ENCODE results near the gene DIAPH1.

DIAPH1 gene

DNA sequence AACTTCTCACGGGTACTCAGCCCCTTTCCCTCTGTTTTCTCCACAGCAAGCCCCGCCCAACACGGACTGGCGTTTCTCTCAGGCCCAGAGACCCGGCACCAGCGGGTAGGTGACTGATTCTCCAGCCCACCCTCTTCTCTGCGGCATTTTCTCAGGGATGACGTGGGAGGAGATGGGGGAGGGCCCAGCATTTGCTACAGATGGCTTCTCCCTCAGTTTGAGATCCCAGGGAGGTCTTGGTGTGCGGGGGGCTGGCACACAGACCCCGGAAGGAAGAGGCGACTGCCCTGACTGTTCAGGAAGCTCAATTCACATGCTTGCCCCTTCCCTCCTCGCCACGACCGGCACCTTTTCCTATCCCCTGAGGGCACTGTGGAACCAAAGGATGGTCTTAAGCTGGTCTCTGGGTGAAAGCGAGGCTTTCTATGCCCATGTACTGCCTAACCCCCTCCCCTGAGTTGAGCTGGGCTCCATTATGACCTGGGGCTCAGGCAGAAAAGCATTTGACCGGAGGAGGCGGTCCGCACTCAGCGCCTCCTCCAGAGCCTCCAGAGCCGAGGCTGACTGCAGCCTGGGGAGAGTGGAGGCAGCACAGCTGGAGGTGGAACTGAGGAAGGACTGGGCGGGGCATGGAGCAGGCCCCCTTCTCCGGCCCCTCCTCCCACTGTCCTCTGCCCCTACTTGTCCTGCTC lies 123.9 kb downstream of the DIAPH1 start:
- DNase-seq, result no peak

DNA sequence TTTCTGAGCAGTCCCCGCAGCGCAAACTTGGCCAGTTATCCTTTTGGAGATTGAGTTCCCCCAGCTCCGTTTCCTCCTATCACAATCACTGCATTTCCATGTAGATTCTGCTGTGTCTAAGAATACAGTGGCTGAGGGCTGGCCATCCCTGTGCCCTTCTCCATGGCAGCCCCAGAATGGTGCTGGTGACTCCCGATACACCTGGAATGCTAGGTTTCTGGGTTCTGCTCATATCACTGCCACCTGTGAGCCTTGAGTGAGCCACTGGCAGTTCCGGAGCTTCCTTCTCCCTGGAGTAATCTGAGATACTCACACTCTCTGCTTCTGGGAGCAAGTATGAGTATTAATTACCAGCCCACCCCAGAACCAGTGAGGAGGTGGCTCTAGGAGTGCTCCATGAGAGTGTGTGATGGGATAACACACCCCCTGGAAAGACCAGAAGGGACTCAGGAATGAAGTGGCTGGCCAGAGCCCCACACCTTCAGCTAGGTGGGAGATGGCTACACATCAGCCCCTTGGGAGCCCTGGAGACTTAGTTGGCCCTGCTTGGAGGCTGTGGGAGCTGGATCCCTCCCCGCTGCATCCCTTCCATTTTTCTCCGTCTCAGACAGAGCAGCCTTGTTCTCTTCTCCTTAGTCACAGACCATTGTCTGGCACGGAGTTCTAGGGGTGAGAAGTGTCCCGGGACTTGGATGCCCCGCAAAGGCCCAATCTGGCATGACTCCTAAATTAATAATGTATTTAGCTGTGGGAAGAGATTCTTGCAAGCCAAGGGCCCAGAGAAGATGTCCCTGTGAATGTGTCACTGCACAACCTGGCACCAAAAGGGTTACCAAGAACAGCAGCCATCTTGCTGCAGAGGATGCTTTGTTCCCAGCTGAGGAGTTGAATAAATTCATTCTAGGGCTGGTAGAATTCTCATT lies 125.0 kb downstream of the DIAPH1 start:
- no peak for DNase-seq

DNA sequence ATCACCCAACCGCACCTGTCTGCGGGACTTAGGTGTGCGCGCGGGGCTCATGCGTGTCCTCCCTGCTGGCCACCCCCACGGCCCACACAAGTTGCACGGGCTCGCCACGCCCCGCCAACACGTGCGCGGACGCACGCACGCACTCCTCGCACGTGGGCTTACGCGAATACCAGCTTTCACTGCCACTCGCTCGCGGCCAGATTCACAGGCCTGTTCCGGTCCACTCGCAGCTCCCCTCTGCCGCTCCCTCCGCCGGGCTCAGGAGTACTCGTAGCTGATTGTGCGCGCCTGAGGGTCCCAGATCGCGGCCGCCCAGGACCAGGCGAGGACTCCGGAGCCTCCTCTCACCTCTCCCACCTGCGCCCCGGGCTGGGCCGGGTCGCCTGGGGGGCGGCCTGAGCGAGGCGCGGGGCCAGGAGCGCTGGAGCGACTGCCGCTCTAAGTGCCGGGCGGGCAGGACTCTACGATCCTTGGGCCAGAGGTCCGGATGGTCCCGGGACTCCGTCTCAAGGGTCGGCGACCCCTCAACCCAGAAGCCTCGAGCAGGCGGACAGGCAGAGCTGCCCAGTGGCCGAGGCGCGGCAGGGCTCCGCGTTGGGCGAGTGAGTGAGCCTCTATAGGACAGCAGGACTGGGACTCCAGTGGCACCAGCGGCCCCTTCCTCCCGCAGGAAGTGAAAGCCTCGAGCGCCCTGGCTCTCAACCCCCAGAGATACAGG lies 126.5 kb downstream of the DIAPH1 start:
- no peak for DNase-seq

DNA sequence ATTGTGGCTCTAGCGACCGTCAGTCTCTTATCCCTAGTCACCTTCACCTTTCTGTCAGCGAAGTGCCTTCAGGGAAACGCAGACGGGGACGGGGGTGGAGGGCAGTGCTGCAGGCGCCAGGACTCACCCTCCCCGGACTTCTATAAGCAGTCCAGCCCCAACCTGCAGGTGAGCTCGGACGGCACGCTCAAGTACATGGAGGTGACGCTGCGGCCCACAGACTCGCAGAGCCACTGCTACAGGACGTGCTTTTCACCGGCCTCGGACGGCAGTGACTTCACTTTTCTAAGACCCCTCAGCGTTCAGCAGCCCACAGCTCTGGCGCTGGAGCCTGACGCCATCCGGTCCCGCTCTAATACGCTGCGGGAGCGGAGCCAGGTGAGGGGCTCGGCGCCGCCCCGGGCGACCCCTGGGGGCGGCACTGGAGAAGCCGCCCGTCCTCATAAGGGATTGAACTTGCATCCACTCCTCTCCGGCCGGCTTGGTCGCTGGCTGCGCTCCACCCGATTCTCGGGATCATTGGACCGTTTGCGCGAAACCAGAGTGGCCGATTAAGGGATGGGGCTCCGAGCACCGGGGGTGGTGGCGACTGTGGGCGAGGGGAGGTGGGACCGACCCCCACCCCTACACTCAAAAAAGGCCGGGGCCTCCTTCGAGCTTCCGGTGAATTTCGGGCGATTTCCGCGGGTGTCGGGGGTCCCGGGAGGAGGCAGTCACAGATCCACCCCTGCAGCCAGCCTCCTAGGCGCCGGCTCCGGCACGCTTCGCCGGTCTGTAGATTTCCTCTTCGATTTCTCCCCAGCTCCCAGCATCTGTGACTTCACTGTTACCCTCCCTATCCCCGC lies 127.3 kb downstream of the DIAPH1 start:
- DNase-seq, result no peak

DNA sequence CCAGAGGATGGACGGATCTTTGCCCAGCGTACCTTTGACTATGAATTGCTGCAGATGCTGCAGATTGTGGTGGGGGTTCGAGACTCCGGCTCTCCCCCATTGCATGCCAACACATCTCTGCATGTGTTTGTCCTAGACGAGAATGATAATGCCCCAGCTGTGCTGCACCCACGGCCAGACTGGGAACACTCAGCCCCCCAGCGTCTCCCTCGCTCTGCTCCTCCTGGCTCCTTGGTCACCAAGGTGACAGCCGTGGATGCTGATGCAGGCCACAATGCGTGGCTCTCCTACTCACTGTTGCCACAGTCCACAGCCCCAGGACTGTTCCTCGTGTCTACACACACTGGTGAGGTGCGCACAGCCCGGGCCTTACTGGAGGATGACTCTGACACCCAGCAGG lies 128.0 kb downstream of the DIAPH1 start:
- no peak for DNase-seq

DNA sequence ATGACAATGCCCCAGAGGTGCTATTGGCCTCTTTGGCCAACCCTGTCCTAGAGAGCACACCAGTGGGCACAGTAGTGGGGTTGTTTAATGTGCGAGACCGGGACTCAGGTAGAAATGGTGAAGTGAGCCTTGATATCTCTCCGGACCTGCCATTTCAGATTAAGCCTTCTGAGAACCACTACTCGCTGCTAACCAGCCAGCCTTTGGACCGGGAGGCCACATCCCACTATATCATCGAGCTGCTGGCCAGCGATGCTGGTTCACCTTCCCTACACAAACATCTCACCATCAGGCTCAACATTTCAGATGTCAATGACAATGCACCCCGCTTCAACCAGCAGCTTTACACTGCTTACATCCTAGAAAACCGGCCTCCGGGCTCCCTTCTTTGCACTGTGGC lies 128.5 kb downstream of the DIAPH1 start:
- no peak for DNase-seq

DNA sequence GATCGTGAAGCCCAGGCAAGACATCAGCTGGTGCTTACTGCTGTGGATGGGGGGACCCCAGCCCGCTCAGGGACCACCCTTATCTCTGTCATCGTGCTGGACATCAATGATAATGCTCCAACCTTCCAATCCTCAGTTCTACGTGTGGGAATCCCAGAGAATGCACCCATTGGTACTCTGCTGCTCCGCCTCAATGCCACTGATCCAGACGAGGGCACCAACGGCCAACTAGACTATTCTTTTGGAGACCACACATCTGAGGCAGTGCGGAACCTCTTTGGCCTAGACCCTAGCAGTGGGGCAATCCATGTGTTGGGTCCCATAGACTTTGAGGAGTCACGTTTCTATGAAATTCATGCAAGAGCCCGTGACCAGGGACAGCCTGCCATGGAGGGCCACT lies 129.0 kb downstream of the DIAPH1 start:
- no peak for DNase-seq

DNA sequence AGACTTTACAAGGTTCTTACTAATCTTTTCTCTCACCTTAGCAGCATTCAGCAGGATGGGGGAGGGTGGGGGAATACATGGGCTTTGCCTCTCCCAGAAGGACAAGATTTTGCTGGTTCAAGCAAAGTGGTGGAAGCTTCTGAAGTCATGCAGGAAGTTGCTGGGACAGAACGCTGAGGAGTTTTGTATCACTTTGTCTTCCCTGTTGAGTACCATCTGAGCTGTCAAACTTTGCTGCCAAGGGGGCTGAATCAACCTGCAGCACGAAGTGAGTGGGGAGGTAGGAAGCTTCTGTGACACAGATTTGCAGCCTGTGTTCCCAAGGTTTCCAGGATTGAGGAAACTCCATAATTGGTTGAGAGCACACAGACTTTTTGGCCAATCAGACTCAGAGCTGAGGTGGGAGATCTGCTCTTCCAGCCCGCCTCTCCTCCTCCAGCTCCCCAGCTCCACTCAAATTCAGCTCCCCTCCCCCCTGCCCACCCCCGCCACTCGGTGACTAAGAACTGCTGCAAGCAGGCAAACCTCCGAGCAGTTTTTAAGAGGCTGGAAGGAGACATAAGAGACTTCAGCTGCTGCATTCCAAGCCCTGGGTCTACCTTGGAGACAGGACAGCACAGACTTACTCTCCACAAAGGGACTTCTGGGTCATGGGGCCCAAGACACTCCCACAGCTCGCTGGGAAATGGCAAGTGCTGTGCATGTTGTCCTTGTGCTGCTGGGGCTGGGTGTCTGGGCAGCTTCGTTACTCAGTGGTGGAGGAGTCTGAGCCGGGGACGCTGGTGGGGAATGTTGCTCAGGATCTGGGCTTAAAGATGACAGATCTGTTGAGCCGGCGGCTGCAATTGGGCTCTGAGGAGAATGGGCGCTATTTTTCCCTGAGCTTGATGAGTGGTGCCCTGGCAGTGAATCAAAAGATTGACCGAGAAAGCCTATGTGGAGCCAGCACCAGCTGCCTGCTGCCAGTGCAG lies 129.9 kb downstream of the DIAPH1 start, which contains the start of gene PCDHGC5:
TSS of gene PCDHGC5 (plus strand) at position 491 of the 971 bp plus-strand sequence. CDS start at position 651, 160 bp downstream.
- DNase-seq, result no peak

DNA sequence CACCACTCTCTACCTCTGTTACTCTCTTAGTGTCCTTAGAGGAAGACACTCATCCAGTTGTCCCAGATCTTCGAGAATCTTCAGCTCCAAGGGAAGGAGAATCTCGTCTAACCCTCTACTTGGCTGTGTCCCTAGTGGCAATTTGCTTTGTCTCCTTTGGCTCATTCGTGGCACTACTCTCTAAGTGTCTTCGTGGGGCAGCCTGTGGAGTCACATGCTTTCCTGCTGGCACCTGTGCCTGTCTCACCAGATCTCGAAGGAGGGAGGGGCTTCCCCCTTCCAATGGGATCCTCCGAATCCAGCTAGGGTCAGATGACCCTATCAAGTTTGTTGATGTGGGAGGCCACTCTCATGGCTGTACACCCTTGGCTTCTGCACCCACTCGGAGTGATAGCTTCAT lies 131.7 kb downstream of the DIAPH1 start:
- no peak for DNase-seq

DNA sequence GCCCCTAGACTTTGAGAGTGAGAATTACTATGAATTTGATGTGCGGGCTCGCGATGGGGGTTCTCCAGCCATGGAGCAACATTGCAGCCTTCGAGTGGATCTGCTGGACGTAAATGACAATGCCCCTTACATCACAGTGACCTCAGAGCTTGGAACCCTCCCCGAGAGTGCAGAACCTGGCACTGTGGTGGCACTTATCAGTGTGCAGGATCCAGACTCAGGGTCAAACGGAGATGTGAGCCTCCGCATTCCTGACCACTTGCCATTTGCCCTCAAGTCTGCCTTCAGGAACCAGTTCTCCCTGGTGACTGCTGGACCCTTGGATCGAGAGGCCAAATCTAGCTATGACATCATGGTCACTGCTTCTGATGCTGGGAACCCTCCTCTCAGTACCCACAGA lies 132.7 kb downstream of the DIAPH1 start:
- no peak for DNase-seq

DNA sequence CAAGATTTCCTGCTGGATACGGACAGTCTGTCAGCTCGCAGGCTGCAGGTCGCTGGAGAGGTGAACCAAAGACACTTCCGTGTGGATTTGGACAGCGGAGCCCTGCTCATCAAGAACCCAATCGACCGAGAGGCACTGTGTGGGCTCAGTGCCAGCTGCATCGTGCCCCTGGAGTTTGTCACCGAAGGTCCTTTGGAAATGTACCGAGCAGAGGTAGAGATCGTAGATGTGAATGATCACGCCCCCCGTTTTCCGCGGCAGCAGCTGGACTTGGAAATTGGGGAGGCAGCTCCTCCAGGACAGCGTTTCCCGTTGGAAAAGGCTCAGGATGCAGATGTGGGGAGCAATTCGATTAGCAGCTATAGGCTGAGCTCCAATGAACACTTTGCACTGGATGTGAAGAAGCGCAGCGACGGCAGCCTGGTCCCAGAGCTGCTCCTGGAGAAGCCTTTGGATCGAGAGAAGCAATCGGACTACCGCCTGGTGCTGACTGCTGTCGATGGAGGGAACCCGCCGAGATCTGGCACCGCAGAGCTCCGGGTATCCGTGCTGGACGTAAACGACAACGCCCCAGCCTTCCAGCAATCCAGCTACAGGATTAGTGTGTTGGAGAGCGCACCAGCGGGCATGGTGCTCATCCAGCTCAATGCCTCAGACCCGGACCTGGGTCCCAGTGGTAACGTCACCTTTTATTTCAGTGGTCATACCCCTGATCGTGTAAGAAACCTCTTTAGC lies 133.3 kb downstream of the DIAPH1 start:
- no peak for DNase-seq

DNA sequence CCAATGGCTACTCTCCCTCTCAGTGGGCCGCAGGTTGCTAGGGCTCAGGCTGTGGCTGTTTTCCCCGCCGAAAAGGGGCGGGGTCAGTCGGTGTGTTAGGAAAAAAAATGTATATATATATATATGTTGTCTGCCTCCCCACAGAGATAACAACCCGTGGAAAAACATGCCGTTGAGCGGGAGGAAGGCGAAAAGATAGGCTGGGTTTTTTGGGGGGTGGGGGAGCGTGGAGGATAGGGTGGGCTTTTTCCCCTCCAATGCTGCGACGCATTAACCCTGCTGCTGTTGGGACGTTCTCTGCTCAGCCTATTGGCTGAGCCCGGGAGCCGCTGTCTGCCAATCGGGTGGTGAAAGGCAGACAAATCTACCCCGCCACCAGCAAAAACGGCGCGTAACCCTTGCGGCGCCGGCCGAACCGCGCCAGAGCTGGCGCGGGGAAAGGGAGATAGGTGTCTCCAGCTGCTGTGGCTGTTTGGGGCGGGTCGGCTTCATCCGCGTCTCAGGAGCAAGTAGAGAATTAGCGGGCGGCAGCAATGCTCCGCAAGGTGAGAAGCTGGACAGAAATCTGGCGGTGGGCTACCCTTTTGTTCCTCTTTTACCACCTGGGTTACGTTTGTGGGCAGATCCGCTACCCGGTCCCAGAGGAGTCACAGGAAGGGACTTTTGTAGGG lies 134.0 kb downstream of the DIAPH1 start, which contains the start of gene PCDHGC4:
TSS of gene PCDHGC4 (plus strand) at position 390 of the 671 bp plus-strand sequence. CDS start at position 534, 144 bp downstream.
- DNase-seq, result no peak

DNA sequence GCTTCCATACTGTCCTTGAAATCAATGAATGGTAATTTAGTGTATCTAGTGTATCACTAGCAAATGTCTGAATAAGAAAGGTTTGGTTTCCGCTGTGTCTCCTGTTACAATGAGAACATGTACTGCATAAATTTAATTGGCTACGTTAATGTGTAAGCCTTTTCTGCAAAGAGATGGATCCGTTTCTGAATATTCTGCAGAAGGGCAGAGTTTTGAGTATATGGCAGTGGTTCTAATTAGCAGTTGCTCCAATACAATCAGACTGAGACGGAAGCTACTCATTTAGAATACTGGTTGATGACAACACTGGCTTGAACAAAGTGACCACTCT lies 134.5 kb downstream of the DIAPH1 start:
- DNase-seq, result no peak

DNA sequence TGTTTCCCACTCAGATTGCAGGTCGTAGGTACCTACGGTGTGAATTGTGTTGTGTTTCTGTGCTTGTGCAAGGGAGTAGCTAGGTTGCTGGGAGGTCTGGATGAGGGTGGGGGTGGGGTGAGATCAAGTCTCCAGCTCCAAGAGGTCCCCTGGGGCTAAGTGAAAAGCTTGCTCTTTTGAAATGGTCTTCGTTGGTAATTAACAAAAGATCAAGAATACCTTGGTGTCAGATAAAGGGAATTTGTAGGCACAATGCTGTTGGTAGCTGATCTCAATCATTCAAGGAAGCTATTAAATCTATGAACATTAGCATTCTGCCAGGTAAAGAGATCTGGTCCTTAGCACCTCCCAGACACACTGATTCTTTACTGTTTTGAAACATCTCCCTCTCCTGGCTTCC lies 134.9 kb downstream of the DIAPH1 start:
- no peak for DNase-seq

DNA sequence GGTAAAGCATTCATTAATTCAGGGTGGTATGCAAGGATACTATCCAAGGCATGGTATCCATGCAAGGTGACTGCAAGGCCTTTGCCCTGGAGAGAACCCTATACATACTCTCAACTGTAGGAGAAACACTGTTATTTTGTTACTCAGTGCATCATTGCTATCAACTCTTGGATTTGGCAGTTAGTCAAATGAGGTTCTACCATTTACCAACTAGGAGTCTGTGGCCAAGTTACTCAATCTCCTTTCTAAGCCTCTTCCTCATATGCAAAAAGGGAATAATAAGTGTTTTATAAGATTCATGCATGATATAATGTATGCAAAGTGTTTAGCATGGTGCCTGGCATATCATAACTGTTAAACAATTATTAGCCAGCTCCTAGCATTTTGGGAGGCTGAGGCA lies 139.0 kb downstream of the DIAPH1 start:
- no peak for DNase-seq

DNA sequence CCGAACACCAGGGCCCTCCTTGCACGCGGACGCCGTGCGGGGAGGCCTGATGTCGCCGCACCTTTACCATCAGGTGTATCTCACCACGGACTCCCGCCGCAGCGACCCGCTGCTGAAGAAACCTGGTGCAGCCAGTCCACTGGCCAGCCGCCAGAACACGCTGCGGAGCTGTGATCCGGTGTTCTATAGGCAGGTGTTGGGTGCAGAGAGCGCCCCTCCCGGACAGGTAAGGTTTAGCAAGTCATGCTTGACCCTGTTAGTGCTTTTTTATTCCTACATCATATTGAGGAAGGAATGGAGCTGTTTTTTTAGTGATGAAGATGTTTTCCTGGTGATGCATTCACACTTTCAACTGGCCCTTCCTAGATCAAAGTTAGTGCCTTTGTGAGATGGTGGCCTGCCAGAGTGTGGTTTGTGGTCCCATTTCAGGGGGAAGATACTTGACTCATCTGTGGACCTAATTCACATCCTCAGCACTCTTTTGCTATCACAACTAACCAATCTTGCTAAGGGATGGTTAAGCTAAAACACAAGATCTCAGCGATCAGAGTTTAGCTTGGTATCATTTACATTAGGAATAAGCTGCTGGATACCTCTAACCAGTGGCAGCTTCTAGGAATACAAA lies 140.4 kb downstream of the DIAPH1 start:
- no peak for DNase-seq

DNA sequence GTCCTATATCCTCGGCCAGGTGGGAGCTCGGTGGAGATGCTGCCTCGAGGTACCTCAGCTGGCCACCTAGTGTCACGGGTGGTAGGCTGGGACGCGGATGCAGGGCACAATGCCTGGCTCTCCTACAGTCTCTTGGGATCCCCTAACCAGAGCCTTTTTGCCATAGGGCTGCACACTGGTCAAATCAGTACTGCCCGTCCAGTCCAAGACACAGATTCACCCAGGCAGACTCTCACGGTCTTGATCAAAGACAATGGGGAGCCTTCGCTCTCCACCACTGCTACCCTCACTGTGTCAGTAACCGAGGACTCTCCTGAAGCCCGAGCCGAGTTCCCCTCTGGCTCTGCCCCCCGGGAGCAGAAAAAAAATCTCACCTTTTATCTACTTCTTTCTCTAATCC lies 141.0 kb downstream of the DIAPH1 start:
- no peak for DNase-seq

DNA sequence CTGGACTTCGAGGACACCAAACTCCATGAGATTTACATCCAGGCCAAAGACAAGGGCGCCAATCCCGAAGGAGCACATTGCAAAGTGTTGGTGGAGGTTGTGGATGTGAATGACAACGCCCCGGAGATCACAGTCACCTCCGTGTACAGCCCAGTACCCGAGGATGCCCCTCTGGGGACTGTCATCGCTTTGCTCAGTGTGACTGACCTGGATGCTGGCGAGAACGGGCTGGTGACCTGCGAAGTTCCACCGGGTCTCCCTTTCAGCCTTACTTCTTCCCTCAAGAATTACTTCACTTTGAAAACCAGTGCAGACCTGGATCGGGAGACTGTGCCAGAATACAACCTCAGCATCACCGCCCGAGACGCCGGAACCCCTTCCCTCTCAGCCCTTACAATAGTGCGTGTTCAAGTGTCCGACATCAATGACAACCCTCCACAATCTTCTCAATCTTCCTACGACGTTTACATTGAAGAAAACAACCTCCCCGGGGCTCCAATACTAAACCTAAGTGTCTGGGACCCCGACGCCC lies 141.7 kb downstream of the DIAPH1 start:
- DNase-seq, result no peak

Measured in GOT3 (cell line).